Endothelial cell of umbilical vein (primary cell): ENCODE measurements around the gene PIK3R6. TPM values are rescaled to one million over a fixed set of nuclear protein-coding genes. Genes with fewer than 3 reads are reported as not detected.

ENCODE experiments used
- BruUV-seq: library from RNA; stranded (reverse); fragments of 400-500 nt; replicated peaks from 2 replicates; lab custom pipeline; 2021; lab: Mats Ljungman, UMichigan
- CTCF ChIA-PET: fragments of 300-600, 350-600 bp; sonication (Branson Sonifier 250); formaldehyde crosslinking; loops from one replicate; lab custom pipeline; 2021; ENCODE audit warnings: antibody characterized with exemption, inconsistent platforms; lab: Charles Lee
- POLR2A ChIA-PET: fragments of 300-600, 350-600 bp; sonication (Branson Sonifier 250); formaldehyde crosslinking; loops from one replicate; lab custom pipeline; 2021; ENCODE audit warnings: antibody characterized with exemption, inconsistent platforms; lab: Charles Lee
- DNase-seq: peaks from one replicate; pipeline ENCODE4 v3.0.0-alpha.2; 2011; ENCODE audit warnings: low read depth, low spot score
- FAIRE-seq: peaks from 2 replicates; lab custom pipeline; 2011; peaks lifted over from hg19 to GRCh38; lab: Jason Lieb, UNC
- H2AFZ ChIP-seq: 2 replicates; pipeline ENCODE4 v1.6.0; 2012; ENCODE audit warnings: low read depth, low read length, control low read depth, inconsistent platforms
- H3K27ac ChIP-seq: 2 replicates; pipeline ENCODE4 v1.5.1; 2011; ENCODE audit warnings: low read depth, mild to moderate bottlenecking, control low read depth, low read length, moderate library complexity; ENCODE audit not compliant: insufficient read depth
- H3K27me3 ChIP-seq, 2 experiments: 2 replicates each; pipeline versions ENCODE4 v1.6.0 to v1.6.1; 2011; ENCODE audit warnings: low read length in 2 of 2, mixed read lengths in 1 of 2; ENCODE audit not compliant: control insufficient read depth in 2 of 2, insufficient read depth in 2 of 2
- H3K36me3 ChIP-seq, 2 experiments: 2 replicates in 1 of 2; 3 replicates in 1 of 2; pipeline ENCODE4 v1.5.1; 2011; ENCODE audit warnings: low read length in 2 of 2, mild to moderate bottlenecking in 1 of 2, moderate library complexity in 1 of 2; ENCODE audit not compliant: control insufficient read depth in 2 of 2, insufficient read depth in 2 of 2; ENCODE audit errors: extremely low read depth in 1 of 2
- H3K4me1 ChIP-seq: 3 replicates; pipeline ENCODE4 v1.5.1; 2011; ENCODE audit warnings: mild to moderate bottlenecking, low read length; ENCODE audit not compliant: control insufficient read depth, insufficient read depth; ENCODE audit errors: extremely low read depth
- H3K4me2 ChIP-seq: 2 replicates; pipeline ENCODE4 v1.6.1; 2011; ENCODE audit warnings: low read length, control low read depth, mixed read lengths; ENCODE audit not compliant: insufficient read depth
- H3K4me3 ChIP-seq, 3 experiments: fragments of 200-600 bp in 1 of 3; sonication (generic), shearing (Covaris generic) in 1 of 3; replicated peaks in 1 of 3; 2 replicates each; pipeline ENCODE4 v1.5.1; 2011 to 2016; ENCODE audit warnings: control low read depth in 3 of 3, low read length in 3 of 3, mild to moderate bottlenecking in 2 of 3, inconsistent platforms in 1 of 3, low read depth in 1 of 3, moderate library complexity in 1 of 3; ENCODE audit not compliant: insufficient read depth in 1 of 3
- H3K79me2 ChIP-seq: 2 replicates; pipeline ENCODE4 v1.6.0; 2012; ENCODE audit warnings: low read length, inconsistent platforms; ENCODE audit not compliant: control insufficient read depth, insufficient read depth
- H3K9ac ChIP-seq: replicated peaks from 2 replicates; pipeline ENCODE3; 2011; ENCODE audit warnings: low read length, control low read depth; ENCODE audit not compliant: insufficient read depth; ENCODE audit errors: extremely low read depth
- H3K9me1 ChIP-seq: replicated peaks from 3 replicates; pipeline ENCODE4 v1.6.0; 2011; ENCODE audit warnings: mild to moderate bottlenecking, low read length; ENCODE audit not compliant: control insufficient read depth, insufficient read depth; ENCODE audit errors: extremely low read depth
- H3K9me3 ChIP-seq: replicated peaks from 2 replicates; pipeline ENCODE4 v1.5.1; 2012; ENCODE audit warnings: low read length, inconsistent platforms; ENCODE audit not compliant: control insufficient read depth, insufficient read depth
- H4K20me1 ChIP-seq: replicated peaks from 2 replicates; pipeline ENCODE3; 2011; ENCODE audit warnings: mild to moderate bottlenecking, low read length; ENCODE audit not compliant: control insufficient read depth, insufficient read depth; ENCODE audit errors: extremely low read depth
- CTCF ChIP-seq, 2 donors: IDR thresholded peaks; 1 replicate in 1 of 2; 2 replicates in 1 of 2; pipeline ENCODE4 v1.5.1; 2011; ENCODE audit warnings: low read length in 2 of 2, mild to moderate bottlenecking in 2 of 2, moderate library complexity in 2 of 2, control low read depth in 1 of 2, inconsistent platforms in 1 of 2, low read depth in 1 of 2; ENCODE audit not compliant: insufficient read depth in 1 of 2; ENCODE audit errors: extremely low read depth in 1 of 2
- EZH2 ChIP-seq: IDR thresholded peaks from 2 replicates; pipeline ENCODE4 v1.6.1; 2012; ENCODE audit warnings: borderline replicate concordance, low read depth, mild to moderate bottlenecking, moderate library complexity, low read length, inconsistent platforms; ENCODE audit not compliant: severe bottlenecking
- JUN ChIP-seq: IDR thresholded peaks from 2 replicates; pipeline ENCODE4 v1.6.1; 2011; ENCODE audit warnings: borderline replicate concordance, low read depth; ENCODE audit not compliant: insufficient read length, insufficient read depth
- MAX ChIP-seq: IDR thresholded peaks from 2 replicates; pipeline ENCODE4 v1.6.1; 2011; ENCODE audit not compliant: insufficient read depth, insufficient read length
- MYC ChIP-seq: IDR thresholded peaks from one replicate; pipeline ENCODE4 v1.6.1; 2011; ENCODE audit warnings: mild to moderate bottlenecking, low read depth, low read length
- POLR2A ChIP-seq: IDR thresholded peaks from 2 replicates; pipeline ENCODE4 v1.6.1; 2012; ENCODE audit warnings: low read depth, mild to moderate bottlenecking, control low read depth, low read length
- POLR2AphosphoS5 ChIP-seq: IDR thresholded peaks from 2 replicates; pipeline ENCODE4 v1.6.1; 2012; ENCODE audit warnings: low read depth, mild to moderate bottlenecking, control low read depth, low read length, moderate library complexity; ENCODE audit not compliant: insufficient read depth
- dilution Hi-C: fragments of 300-500 bp; cut with MboI; formaldehyde crosslinking; loops from one replicate; pipeline ENCODE4 v1.15.0; 2019; ENCODE audit warnings: low sequenced_read_pairs; ENCODE audit not compliant: extremely low pct_ligation_motif_present
- intact Hi-C: fragments of 100-400 bp; cut with micrococcal nuclease; formaldehyde crosslinking; loops from one replicate; pipeline ENCODE4 v1.10.0; 2022
- polyA plus RNA-seq, 4 experiments: library from polyadenylated mRNA; depleted of rRNA in 3 of 4; stranded (reverse) in 3 of 4; unstranded in 1 of 4; fragments of >200 nt; gene quantifications; 2 replicates each; pipeline versions ENCODE4 v1.2.1 to v1.2.3, GENCODE V29; 2011 to 2012; ENCODE audit warnings: missing spikeins in 1 of 4
- total RNA-seq: library from RNA; stranded (reverse); gene quantifications from 2 replicates; pipeline ENCODE4 v1.2.3, GENCODE V29; 2021

The PIK3R6 gene
- total and polyA plus RNA-seq, 2 donors (not counting 3 experiments of a cell fraction or from before 2014, with no cell fraction given): not detected

GRCh38 chr17:8857919-8858318 is 9.6 kb downstream of the PIK3R6 start:
- DNase-seq: no peak
- intact Hi-C loops: no loop called here
- Histone ChIP-seq H3K27me3 (no peaks in the 10 kb centered on the region), H4K20me1 (no peaks in the 10 kb centered on the region), H3K4me1 (no peaks in the 10 kb centered on the region), H3K27ac (no peak overlapping the region), H3K4me2 (no peak overlapping the region), H3K36me3 (no peaks in the 10 kb centered on the region), H3K79me2 (no peaks in the 10 kb centered on the region), H3K9ac (no peak overlapping the region), H3K4me3 (no peak overlapping the region), H3K9me1 (no peaks in the 10 kb centered on the region), H2AFZ (no peak overlapping the region), H3K9me3 (no peaks in the 10 kb centered on the region)
- CTCF ChIA-PET: interaction anchor here (0.7 to 0.8 kb wide), 2 partner anchors 37 to 104 kb away, joined by 3 read pairs; no protein-coding TSS in a partner anchor
- FAIRE-seq: no peak
- POLR2A ChIA-PET: no interaction called here
- dilution Hi-C loops: no loop called here
- TF ChIP-seq EZH2 (no peak), JUN (no peak), CTCF (IDR thresholded peaks at IDR 0.05; ENCODE audit: extremely low read depth in 1 of 2, insufficient read depth in 1 of 2, low read depth in 1 of 2, low read length in 2 of 2) (no peak), POLR2AphosphoS5 (no peak), MYC (no peak), MAX (no peak), POLR2A (no peak)
- BruUV-seq: no TSS peak
